Omental fat pad (tissue), 4 donors: ENCODE data around the gene SOCS7. TPM values are rescaled to one million over a fixed set of nuclear protein-coding genes. Genes with fewer than 3 reads are reported as not detected.

ENCODE experiments used
- ATAC-seq: fragments of 150-250 bp; one replicate; pipeline ENCODE4 v1.9.1; 2016; ENCODE audit warnings: mild to moderate bottlenecking, moderate library complexity; ENCODE audit not compliant: low FRiP score
- DNase-seq: peaks from one replicate; pipeline ENCODE4 v3.0.0-alpha.2; 2019; ENCODE audit warnings: low spot score
- CTCF ChIP-seq, 3 donors: fragments of 450-650 bp; IDR thresholded peaks; one replicate each; pipeline ENCODE4 v1.5.1; 2016 to 2017; ENCODE audit warnings: antibody characterized with exemption in 3 of 3, mild to moderate bottlenecking in 3 of 3, moderate library complexity in 2 of 3
- total RNA-seq, 4 donors: library from RNA; depleted of rRNA; stranded (reverse); fragments of >200 nt; gene quantifications; one replicate each; pipeline ENCODE4 v1.1.0, GENCODE V29; 2016

SOCS7 gene
- total RNA-seq, 4 donors from 2014 or later, result 10.2 to 17.7 (median 12.9) TPM

DNA sequence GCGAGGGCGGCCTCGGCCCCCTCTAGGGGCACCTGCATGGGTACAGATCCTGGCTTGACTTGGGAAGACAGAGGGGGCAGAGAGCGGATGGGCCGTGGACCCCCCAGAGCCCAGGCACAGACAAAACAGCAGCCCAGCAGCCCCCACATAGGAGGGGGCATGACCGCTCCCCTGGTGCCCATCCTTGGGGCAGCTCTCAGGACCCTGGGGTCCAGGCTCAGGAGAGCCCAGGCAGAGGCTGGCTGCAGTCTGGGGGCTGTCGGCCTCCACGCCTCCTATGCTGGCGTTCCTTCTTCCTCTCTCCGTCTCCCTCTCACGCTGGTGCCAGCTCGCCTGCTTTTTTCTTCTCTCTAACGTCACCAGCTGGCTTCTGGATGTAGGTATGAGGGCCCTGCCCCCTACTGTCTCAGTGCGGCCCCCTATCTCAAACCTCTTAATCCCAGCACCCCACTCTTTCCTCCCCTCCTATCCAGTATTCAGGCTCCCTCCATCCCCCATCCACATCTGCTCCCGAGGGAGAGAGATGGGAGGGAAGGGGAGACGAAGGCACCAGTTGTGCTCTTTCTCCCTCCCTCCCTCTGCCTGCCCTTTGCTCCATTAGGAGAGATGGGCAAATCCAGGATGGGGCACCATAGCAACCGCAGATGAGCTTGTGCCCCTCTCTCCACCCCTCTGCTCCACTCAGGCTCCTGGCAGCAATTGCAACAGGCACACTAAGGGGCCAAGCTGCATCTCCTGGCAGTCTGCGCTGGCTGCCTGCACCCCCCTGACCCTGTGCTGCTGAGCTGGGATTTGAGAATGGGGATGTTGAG lies 7.8 kb upstream of the SOCS7 start, which contains the start of gene GPR179:
Gene GPR179, minus strand, starts transcription at position 349 of the 812 bp plus-strand sequence. Its CDS starts 167 bp downstream, at position 182.
- TF ChIP-seq CTCF (IDR thresholded peaks at IDR 0.05), result no peak
- ATAC-seq (no peak), DNase-seq (no peak)

DNA sequence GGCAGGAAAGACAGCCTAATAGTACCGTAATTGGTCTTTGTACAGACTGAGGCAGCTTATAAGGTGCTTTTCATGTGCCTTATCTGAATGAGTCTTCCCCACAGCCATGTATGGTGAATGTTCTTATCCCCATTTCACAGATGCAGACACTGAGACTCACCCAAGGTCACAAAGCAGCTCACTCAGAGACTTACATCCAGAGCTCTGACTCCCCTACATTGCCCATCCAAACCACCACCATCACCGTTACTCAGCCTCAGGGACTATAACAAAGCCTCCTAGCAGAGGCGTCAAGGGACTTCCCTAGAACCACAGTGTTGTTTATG lies 7.3 kb upstream of the SOCS7 start:
- TF ChIP-seq CTCF (IDR thresholded peaks at IDR 0.05), result no peak
- DNase-seq, result no peak
- no peak for ATAC-seq

DNA sequence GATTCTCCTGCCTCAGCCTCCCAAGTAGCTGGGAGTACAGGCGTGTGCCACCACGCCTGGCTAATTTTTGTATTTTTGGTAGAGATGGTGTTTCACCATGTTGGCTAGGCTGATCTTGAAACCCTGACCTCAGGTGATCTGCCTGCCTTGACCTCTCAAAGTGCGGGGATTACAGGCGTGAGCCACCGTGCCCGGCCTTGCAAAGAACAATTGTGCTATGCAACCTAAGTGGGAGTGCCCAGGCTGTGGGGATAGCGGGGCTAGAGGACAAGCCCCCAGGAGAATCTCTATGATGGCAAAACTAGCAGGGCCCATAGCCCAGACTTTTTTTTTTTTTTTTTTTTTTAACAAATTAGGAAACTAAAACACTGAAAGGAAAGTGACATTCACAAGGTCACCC lies 5.9 kb upstream of the SOCS7 start:
- ATAC-seq (no peak), DNase-seq (no peak)
- TF ChIP-seq CTCF (IDR thresholded peaks at IDR 0.05), result no peak

- ATAC-seq (peak; percentile 63), DNase-seq (peak; percentile 86)
- TF ChIP-seq CTCF (IDR thresholded peaks at IDR 0.05), result peak in 1 of 3 donors; percentile 54
Observed at GRCh38 chr17:38349097-38349730, 2.4 kb upstream of the SOCS7 start.

DNA sequence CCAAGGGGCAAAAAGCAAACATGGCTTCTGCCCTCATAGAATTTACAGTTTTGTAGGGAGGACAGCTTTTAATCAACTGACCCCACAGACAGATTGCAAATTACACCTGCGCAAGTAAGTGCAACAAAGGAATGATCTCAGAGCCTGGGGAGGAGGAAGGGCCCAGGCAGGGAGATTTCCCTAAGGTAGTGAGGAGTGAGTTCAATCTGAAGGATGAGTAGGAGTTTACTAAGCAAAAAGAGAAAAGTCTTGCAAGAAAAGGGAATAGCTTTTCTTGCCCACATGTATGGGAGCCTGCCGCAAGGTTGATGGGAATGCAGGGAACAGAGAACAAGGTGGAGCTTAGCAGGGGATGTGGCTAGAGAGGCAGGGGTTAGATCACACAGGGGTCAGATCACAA lies 1.6 kb upstream of the SOCS7 start:
- ATAC-seq (no peak), DNase-seq (no peak)
- TF ChIP-seq CTCF (IDR thresholded peaks at IDR 0.05), result no peak

GRCh38 chr17:38352245-38353085 lies 821 bp downstream of the SOCS7 start:
- ATAC-seq, result peak; percentile 37
- DNase-seq, result no peak
- no peak for TF ChIP-seq CTCF (IDR thresholded peaks at IDR 0.05)
